ENCODE results near the gene LENG1. TPM values are rescaled to one million over a fixed set of nuclear protein-coding genes. Genes with fewer than 3 reads are reported as not detected.

Gene LENG1
- total RNA-seq, 1 experiment from 2014 or later: 8.2 TPM

DNA sequence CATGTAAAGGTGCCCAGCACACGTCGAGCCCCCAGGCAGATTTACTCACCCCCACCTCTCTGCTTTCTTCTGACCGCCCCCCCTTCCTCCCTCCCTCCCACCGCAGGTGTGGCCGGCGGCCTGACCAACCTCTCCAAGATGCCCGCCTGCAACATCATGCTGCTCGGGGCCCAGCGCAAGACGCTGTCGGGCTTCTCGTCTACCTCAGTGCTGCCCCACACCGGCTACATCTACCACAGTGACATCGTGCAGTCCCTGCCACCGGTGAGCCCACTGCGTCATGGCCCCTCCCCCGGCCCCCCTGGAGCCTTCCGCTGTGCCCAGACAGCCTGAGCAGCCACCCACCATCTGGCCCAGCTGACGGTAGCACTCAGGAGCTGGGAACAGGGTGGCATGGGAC lies 35.1 kb downstream of the LENG1 start:
- no peaks in the 10 kb centered on the region for H3K27me3 Mint-ChIP-seq (ENCODE audit: insufficient read depth, unreplicated experiment)

DNA sequence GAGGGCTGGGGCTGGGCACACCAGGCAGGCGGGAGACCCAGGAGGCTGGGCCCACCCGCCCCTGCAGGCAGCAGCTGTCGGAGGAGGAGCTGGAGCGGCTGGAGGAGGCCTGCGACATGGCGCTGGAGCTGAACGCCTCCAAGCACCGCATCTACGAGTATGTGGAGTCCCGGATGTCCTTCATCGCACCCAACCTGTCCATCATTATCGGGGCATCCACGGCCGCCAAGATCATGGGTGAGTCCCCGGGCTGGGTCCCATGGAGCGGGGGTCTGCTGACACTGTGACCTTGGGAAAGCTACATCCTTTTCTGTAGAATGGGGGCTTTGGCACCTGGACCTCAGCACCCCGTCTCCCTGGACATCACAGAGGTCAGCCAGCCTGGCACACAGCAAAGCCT lies 35.8 kb downstream of the LENG1 start:
- H3K36me3 Mint-ChIP-seq (ENCODE audit: insufficient read depth, unreplicated experiment): peaks cover 63% of the 10 kb centered on the region
- ChIA-PET POLR2A (interaction anchor here (0.9 to 1.4 kb wide), 2 partner anchors 8 to 13 kb away, joined by 3 to 4 read pairs; partner anchors contain the start of genes CNOT3, PRPF31 and TFPT), CTCF (interaction anchor here (0.6 to 1.3 kb wide), 2 partner anchors 45 to 1374 kb away, joined by 3 read pairs; no protein-coding TSS in a partner anchor)
- no peak overlapping the region for H3K27ac Mint-ChIP-seq (ENCODE audit: low read depth, unreplicated experiment)
- no peaks in the 10 kb centered on the region for H3K4me1 Mint-ChIP-seq (ENCODE audit: insufficient read depth, unreplicated experiment)
- TF ChIP-seq, protein P1, sequence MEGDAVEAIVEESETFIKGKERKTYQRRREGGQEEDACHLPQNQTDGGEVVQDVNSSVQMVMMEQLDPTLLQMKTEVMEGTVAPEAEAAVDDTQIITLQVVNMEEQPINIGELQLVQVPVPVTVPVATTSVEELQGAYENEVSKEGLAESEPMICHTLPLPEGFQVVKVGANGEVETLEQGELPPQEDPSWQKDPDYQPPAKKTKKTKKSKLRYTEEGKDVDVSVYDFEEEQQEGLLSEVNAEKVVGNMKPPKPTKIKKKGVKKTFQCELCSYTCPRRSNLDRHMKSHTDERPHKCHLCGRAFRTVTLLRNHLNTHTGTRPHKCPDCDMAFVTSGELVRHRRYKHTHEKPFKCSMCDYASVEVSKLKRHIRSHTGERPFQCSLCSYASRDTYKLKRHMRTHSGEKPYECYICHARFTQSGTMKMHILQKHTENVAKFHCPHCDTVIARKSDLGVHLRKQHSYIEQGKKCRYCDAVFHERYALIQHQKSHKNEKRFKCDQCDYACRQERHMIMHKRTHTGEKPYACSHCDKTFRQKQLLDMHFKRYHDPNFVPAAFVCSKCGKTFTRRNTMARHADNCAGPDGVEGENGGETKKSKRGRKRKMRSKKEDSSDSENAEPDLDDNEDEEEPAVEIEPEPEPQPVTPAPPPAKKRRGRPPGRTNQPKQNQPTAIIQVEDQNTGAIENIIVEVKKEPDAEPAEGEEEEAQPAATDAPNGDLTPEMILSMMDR (IDR thresholded peaks at IDR 0.05; ENCODE audit: unreplicated experiment): no peak
- no peaks in the 10 kb centered on the region for H3K27me3 Mint-ChIP-seq (ENCODE audit: insufficient read depth, unreplicated experiment)
- no peak overlapping the region for H3K4me3 Mint-ChIP-seq (ENCODE audit: unreplicated experiment)
- H3K9me3 Mint-ChIP-seq (ENCODE audit: unreplicated experiment): no peaks in the 10 kb centered on the region
- DNase-seq (ENCODE audit: unreplicated experiment): no peak
- BruUV-seq (replicated peaks): no TSS peak
- intact Hi-C loops (cut with micrococcal nuclease): no loop called here

More for the DNA sequence above, 35.1 kb downstream of the LENG1 start:
- no peak for DNase-seq (ENCODE audit: unreplicated experiment)
- Mint-ChIP-seq H3K4me1 (ENCODE audit: insufficient read depth, unreplicated experiment) (no peaks in the 10 kb centered on the region), H3K36me3 (ENCODE audit: insufficient read depth, unreplicated experiment) (peaks cover 63% of the 10 kb centered on the region), H3K4me3 (ENCODE audit: unreplicated experiment) (no peak overlapping the region), H3K9me3 (ENCODE audit: unreplicated experiment) (no peaks in the 10 kb centered on the region), H3K27ac (ENCODE audit: low read depth, unreplicated experiment) (no peak overlapping the region)
- intact Hi-C loops (cut with micrococcal nuclease): no loop called here
- TF ChIP-seq, protein P1 (IDR thresholded peaks at IDR 0.05; ENCODE audit: unreplicated experiment): no peak
- ChIA-PET CTCF (no interaction called here), POLR2A (interaction anchor here (1.4 kb wide), 1 partner anchor 13 kb away, joined by 4 read pairs; the partner anchor contains the start of gene CNOT3)
- BruUV-seq (replicated peaks): no TSS peak

DNA sequence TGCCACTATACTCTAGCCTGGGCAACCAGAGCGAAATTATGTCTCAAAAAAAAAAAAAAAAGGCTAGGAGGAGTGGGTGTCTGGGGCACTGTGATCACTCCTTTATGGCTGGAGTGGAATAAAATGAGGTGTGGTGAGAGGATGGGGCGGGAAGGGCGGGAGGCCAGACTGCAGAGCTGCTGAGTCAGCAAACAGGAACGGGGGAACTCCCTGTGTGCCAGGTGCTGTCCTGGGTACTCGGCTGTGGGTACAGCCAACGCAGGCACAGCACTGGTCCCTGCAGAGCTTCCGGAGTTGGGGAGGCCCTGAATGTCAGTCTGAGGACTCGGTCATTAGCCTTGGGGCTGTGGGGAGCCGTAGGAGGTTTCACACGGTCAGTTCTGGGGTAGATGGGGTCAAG lies 38.3 kb downstream of the LENG1 start:
- Mint-ChIP-seq H3K9me3 (ENCODE audit: unreplicated experiment) (no peaks in the 10 kb centered on the region), H3K4me3 (ENCODE audit: unreplicated experiment) (no peak overlapping the region), H3K27me3 (ENCODE audit: insufficient read depth, unreplicated experiment) (no peaks in the 10 kb centered on the region), H3K27ac (ENCODE audit: low read depth, unreplicated experiment) (no peak overlapping the region), H3K36me3 (ENCODE audit: insufficient read depth, unreplicated experiment) (peaks cover 57% of the 10 kb centered on the region), H3K4me1 (ENCODE audit: insufficient read depth, unreplicated experiment) (no peaks in the 10 kb centered on the region)
- TF ChIP-seq, protein P1 (IDR thresholded peaks at IDR 0.05; ENCODE audit: unreplicated experiment): no peak
- intact Hi-C loops (cut with micrococcal nuclease): no loop called here
- BruUV-seq (replicated peaks): no TSS peak
- ChIA-PET CTCF (interaction anchor here (0.6 kb wide), 1 partner anchor 1504 kb away, joined by 5 read pairs; no protein-coding TSS in a partner anchor), POLR2A (interaction anchor here (1.2 kb wide), 1 partner anchor 16 kb away, joined by 3 read pairs; the partner anchor contains the start of gene CNOT3)
- DNase-seq (ENCODE audit: unreplicated experiment): no peak

DNA sequence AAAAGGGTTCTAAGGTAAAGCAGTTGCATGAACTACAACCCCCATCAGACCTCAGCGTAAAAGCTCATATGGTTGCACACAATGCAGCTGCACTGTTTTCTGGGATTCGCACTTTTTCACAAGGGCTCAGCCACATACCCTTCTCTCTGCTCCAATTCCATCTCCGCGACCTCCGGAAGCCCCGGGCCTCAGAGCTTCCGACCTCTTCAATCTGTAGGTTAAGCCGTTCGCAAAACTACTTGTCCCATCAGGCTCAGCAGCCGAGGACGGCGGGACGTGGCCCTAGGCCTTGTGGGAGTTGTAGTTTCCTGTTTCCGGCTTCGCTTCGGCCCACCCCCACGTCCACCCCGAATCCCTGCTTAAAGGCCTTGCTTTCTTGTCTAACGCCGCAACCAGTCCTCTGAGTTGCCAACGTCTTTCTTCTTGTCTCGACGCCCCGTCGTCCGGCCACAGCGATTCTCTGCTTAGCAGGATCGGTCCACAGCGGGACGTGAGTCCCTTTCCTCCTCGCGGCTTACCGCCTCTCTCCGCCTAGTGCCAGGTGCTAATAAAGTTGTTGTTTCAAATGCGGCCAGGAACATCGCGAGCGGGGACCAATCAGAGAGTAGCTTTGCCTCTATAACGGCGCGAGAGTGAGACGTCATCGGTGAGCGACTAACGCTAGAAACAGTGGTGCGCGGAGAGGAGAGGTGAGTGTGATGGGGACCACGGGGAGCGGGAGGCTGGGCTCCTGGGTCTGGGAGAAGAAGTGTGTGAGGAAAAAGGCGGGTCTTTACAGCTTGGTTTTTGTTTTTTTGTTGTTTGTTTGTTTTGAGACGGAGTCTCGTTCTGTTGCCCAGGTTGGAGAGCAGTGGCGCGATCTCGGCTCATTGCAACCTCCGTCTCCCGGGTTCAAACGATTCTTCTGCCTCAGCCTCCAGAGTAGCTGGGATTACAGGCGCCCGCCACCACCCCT lies 44.1 kb downstream of the LENG1 start, which contains the start of the genes PRPF31 and TFPT:
Gene PRPF31, plus strand, starts transcription at position 646 of the 955 bp plus-strand sequence. CDS start 2,525 bp downstream, outside the sequence.
Gene TFPT, minus strand, starts transcription at position 549 of the 955 bp plus-strand sequence. Its CDS starts 388 bp downstream, at position 161.
- DNase-seq (ENCODE audit: unreplicated experiment): peak; percentile 99
- intact Hi-C loops (cut with micrococcal nuclease): no loop called here
- Mint-ChIP-seq H3K4me3 (ENCODE audit: unreplicated experiment) (peak within 1 kb of the TSS; percentile 84), H3K27me3 (ENCODE audit: insufficient read depth, unreplicated experiment) (no peaks in the 10 kb centered on the region), H3K4me1 (ENCODE audit: insufficient read depth, unreplicated experiment) (peaks cover 6% of the 10 kb centered on the region), H3K27ac (ENCODE audit: low read depth, unreplicated experiment) (peak within 1 kb of the TSS; percentile 98), H3K9me3 (ENCODE audit: unreplicated experiment) (no peaks in the 10 kb centered on the region), H3K36me3 (ENCODE audit: insufficient read depth, unreplicated experiment) (peaks cover 61% of the 10 kb centered on the region)
- TSS peak; percentile 87 for BruUV-seq (replicated peaks)
- ChIA-PET POLR2A (interaction anchor here (0.6 to 6.8 kb wide), 29 partner anchors 8 to 1846 kb away, joined by 3 to 84 read pairs (median 3); partner anchors contain the start of genes CNOT3, LENG1, LENG8 and MBOAT7), CTCF (interaction anchor here (0.6 to 0.9 kb wide), 2 partner anchors 262 to 274 kb away, joined by 3 read pairs; no protein-coding TSS in a partner anchor)
- TF ChIP-seq, protein P1 (IDR thresholded peaks at IDR 0.05; ENCODE audit: unreplicated experiment): no peak
